Esophagus squamous epithelium (tissue), 5 donors: Measurements from ENCODE around the gene DEPP1. TPM values are rescaled to one million over a fixed set of nuclear protein-coding genes. Genes with fewer than 3 reads are reported as not detected.

ENCODE experiments used
- DNase-seq: peaks from one replicate; lab custom pipeline; 2025; lab: John Stamatoyannopoulos, UW
- H3K27ac ChIP-seq, 4 donors: fragments of 200-600 bp; sonication (generic); one replicate each; pipeline ENCODE4 v1.5.1; 2016 to 2019; ENCODE audit warnings: mild to moderate bottlenecking in 1 of 4
- H3K27me3 ChIP-seq, 4 donors: fragments of 200-600 bp; sonication (generic); 1 replicate in 3 of 4; 2 replicates in 1 of 4; pipeline versions ENCODE4 v1.5.1 to v1.6.0; 2017 to 2021; ENCODE audit warnings: antibody characterized with exemption in 1 of 4
- H3K36me3 ChIP-seq, 3 donors: fragments of 200-600 bp; sonication (generic); one replicate each; pipeline ENCODE4 v1.5.1; 2016 to 2019
- H3K4me1 ChIP-seq, 3 donors: fragments of 200-600 bp; sonication (generic); one replicate each; pipeline ENCODE4 v1.5.1; 2017 to 2019
- H3K4me3 ChIP-seq, 4 donors: fragments of 200-600 bp; sonication (generic); 1 replicate in 3 of 4; 2 replicates in 1 of 4; pipeline ENCODE4 v1.5.1; 2016 to 2019; ENCODE audit warnings: mild to moderate bottlenecking in 2 of 4, moderate library complexity in 1 of 4
- H3K9me3 ChIP-seq, 3 donors: fragments of 200-600 bp; sonication (generic); one replicate each; pipeline ENCODE4 v1.5.1; 2016 to 2019
- POLR2A ChIP-seq, 4 donors: fragments of 450-650 bp; IDR thresholded peaks; one replicate each; pipeline ENCODE4 v1.6.1; 2017; ENCODE audit warnings: antibody characterized with exemption in 4 of 4, mild to moderate bottlenecking in 4 of 4, moderate library complexity in 3 of 4
- WGBS, 2 donors: methylation state at CpG; one replicate each; pipeline ENCODE4 v1.1.5; 2018; 5-methylcytosine and 5-hydroxymethylcytosine counted together
- intact Hi-C: fragments of 100-400 bp; cut with DNase I; formaldehyde crosslinking; loops from one replicate; pipeline ENCODE4 v1.15.0; 2022
- total RNA-seq, 4 donors: library from RNA; depleted of rRNA; stranded (reverse); fragments of >200 nt; gene quantifications; one replicate each; pipeline ENCODE4 v1.1.0, GENCODE V29; 2016
- TF ChIP-seq, protein P1 (sequence below), 6 experiments: fragments of 450-650 bp in 4 of 6; fragments of 200-600 bp in 2 of 6; sonication (generic) in 2 of 6; IDR thresholded peaks; one replicate each; pipeline ENCODE4 v1.5.1; 2016 to 2019; ENCODE audit warnings: antibody characterized with exemption in 6 of 6, mild to moderate bottlenecking in 4 of 6, moderate library complexity in 4 of 6
- donor health status: DM: yes; HTN: yes; CAD: no.

Gene DEPP1
- total RNA-seq, 4 donors from 2014 or later, result 2.5 to 116 (median 27.5) TPM

DNA sequence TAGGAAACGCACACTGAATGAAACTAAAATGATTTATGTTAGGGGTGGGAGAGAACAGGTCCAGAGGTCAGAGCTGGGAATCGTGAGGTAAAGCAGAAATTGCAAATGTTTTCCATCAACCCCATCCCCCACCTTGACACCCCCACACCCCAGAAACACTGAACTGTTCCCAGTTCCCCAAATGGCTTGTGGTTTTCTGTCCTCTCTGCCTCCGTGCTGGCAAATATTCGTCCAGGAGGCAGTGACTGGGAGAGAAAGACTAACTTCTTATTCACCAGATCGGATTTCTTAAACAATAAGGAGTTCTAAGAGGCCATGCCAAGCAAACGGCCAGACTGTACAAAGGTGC is 19.7 kb downstream of the DEPP1 start:
- Histone ChIP-seq H3K27ac (peak overlapping the region; percentile 74 to 93 (median 92)), H3K9me3 (no peaks in the 10 kb centered on the region), H3K36me3 (peaks cover 0 to 8% (median 0%) of the 10 kb centered on the region in 3 donors), H3K4me3 (peak overlapping the region; percentile 53 to 90 (median 77)), H3K4me1 (peaks cover 7 to 63% (median 36%) of the 10 kb centered on the region in 3 donors), H3K27me3 (no peaks in the 10 kb centered on the region)
- WGBS, 2 donors, result 8 to 10% methylated on average over 6 of the region's 6 CpGs
- DNase-seq, result no peak
- TF ChIP-seq, protein P1, sequence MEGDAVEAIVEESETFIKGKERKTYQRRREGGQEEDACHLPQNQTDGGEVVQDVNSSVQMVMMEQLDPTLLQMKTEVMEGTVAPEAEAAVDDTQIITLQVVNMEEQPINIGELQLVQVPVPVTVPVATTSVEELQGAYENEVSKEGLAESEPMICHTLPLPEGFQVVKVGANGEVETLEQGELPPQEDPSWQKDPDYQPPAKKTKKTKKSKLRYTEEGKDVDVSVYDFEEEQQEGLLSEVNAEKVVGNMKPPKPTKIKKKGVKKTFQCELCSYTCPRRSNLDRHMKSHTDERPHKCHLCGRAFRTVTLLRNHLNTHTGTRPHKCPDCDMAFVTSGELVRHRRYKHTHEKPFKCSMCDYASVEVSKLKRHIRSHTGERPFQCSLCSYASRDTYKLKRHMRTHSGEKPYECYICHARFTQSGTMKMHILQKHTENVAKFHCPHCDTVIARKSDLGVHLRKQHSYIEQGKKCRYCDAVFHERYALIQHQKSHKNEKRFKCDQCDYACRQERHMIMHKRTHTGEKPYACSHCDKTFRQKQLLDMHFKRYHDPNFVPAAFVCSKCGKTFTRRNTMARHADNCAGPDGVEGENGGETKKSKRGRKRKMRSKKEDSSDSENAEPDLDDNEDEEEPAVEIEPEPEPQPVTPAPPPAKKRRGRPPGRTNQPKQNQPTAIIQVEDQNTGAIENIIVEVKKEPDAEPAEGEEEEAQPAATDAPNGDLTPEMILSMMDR (IDR thresholded peaks at IDR 0.05), result no peak
- TF ChIP-seq POLR2A (IDR thresholded peaks at IDR 0.05), result no peak
- intact Hi-C loops, result no loop called here

DNA sequence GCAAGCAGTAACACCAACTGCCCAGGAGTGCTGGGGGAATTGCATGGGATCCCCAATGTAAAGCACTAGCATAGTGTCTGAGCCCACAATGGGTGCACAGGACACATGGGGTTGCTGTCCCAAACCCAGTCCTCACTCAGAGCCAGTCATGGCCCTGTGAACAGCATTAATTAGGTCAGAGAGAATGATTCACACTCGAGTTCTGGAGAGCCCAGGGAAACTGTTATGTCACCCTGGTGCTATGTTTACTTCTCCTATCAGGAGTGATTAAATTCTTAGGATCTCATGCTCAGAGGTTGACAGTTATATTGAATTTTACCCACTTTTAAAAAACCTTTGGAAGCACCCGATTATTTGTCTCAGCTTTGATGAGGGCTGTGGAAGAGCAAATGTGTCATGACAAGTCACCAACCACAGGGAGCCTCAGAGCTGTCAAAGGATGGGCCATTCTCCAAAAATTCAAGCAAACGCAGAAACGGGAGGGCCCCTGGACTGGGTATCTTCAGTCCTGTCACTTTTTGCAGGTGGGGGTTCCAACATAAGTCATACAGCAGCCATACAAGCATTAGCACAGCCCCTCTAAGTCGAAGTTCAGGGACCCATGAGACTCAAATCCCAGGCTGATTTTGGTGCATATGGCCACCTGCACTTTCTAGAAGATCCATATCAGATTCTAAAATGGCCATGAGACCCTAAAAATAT is 20.3 kb downstream of the DEPP1 start:
- Histone ChIP-seq H3K36me3 (peaks cover 0 to 8% (median 0%) of the 10 kb centered on the region in 3 donors), H3K4me1 (peaks cover 7 to 58% (median 36%) of the 10 kb centered on the region in 3 donors), H3K9me3 (no peaks in the 10 kb centered on the region), H3K27ac (peak overlapping the region; percentile 74 to 93 (median 92)), H3K27me3 (no peaks in the 10 kb centered on the region), H3K4me3 (peak overlapping the region; percentile 53 to 90 (median 77))
- no peak for DNase-seq
- intact Hi-C loops, result no loop called here
- 18 to 30% methylated on average over 5 of the region's 5 CpGs for WGBS, 2 donors
- TF ChIP-seq, protein P1 (IDR thresholded peaks at IDR 0.05), result no peak
- TF ChIP-seq POLR2A (IDR thresholded peaks at IDR 0.05), result no peak

DNA sequence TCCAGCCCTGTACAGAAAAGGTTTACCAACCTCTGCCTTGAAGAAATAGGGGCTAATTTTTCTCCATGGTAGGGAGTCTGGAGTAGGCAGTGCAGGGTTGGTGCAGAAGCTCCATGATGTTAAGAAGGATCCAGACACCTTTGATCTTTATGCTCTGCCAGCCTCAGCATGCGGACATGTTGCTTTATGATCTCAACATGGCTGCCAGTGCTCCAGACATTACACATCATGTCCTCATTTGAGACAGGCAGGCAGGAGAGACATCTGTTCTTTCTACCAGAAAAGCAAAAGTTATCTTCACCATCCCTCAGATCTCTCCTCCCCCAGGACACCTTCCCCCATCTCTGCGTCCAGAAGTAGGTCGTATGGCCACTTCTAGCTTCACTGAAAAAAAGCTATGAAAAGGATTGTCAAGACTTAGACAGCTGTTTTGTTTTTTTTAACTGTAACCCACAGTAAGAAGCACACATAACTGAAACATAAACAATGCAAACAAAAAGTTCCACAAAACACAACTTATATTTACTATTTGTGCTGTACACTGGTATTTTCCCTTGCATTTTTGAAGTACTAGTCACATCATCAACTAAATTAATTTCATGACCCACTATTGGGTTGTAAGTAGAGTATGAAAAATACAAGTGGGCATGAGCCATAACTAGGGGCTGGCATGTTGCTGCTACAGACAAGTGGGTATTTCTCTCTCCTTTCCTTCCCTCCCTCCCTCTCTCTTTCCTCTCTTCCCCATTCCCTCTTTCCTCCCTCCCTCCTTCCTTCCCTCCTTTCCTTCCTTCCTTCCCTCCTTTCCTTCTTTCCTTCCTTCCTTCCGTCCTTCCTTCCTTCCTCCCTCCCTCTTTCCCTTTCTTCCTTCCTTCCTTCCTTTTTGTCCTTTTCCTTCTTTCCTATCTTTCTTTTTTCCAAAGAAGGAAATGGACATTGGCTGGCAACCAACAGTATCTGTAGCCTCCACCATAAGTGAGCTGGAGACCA is 21.6 kb downstream of the DEPP1 start:
- peaks cover 0 to 8% (median 0%) of the 10 kb centered on the region in 3 donors for H3K36me3 ChIP-seq
- H3K4me1 ChIP-seq, result peaks cover 7 to 45% (median 31%) of the 10 kb centered on the region in 3 donors
- TF ChIP-seq, protein P1 (IDR thresholded peaks at IDR 0.05), result no peak
- TF ChIP-seq POLR2A (IDR thresholded peaks at IDR 0.05), result no peak
- WGBS, 2 donors, result 92 to 97% methylated on average over 4 of the region's 4 CpGs
- H3K27ac ChIP-seq, result peak overlapping the region in 3 of 4 donors; percentile 3 to 57 (median 31)
- DNase-seq, result no peak
- H3K9me3 ChIP-seq, result no peaks in the 10 kb centered on the region
- no peaks in the 10 kb centered on the region for H3K27me3 ChIP-seq
- intact Hi-C loops, result no loop called here
- no peak overlapping the region for H3K4me3 ChIP-seq

DNA sequence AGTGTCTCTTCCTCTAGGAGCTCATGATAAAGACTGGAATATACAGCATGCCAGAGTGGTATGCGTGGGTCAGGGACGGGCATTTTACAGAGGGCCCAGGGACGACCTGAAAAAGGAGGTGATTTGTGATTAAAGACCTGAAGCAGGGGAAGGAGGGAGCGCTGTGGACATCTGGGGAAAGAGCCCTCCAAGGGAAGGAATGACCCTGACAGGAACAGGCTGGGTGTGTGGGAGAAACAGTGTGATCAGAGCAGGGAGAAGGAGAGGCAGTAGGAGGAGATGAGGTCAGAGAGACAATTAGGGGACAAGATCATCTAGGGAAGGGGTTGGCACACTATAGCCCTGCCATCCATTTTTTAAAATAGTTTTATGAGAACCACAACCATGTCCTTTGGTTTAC is 22.4 kb downstream of the DEPP1 start:
- no peak for DNase-seq
- intact Hi-C loops, result no loop called here
- Histone ChIP-seq H3K9me3 (no peaks in the 10 kb centered on the region), H3K27ac (peak overlapping the region in 2 of 4 donors; percentile 31 to 57), H3K36me3 (peaks cover 0 to 8% (median 0%) of the 10 kb centered on the region in 3 donors), H3K4me3 (no peak overlapping the region), H3K4me1 (peaks cover 7 to 37% (median 25%) of the 10 kb centered on the region in 3 donors), H3K27me3 (no peaks in the 10 kb centered on the region)
- TF ChIP-seq, protein P1 (IDR thresholded peaks at IDR 0.05), result no peak
- no peak for TF ChIP-seq POLR2A (IDR thresholded peaks at IDR 0.05)
- WGBS, 2 donors, result 89 to 90% methylated on average over 4 of the region's 4 CpGs
